ENCODE data around the gene VPS35L.

DNA sequence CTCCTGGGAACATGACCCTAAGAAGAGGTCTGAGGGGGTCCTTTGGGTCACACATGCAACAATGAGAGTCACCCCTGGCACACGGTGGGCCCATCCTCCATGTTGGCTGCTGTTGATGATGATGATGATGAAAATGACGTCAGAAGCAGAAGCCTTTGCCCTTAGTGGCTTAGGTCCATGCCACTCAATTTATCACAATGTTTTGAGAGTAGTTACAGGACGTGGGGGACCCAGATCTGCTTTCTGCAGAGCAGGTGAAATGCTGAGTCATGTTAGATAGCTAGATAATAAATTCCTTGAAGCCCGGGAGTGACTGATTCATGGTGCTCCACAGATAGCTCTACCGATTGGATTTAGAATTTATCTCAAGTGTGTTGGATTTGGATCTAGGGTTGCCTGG, 53.9 kb downstream of the VPS35L start:
- TF ChIP-seq, protein P1, sequence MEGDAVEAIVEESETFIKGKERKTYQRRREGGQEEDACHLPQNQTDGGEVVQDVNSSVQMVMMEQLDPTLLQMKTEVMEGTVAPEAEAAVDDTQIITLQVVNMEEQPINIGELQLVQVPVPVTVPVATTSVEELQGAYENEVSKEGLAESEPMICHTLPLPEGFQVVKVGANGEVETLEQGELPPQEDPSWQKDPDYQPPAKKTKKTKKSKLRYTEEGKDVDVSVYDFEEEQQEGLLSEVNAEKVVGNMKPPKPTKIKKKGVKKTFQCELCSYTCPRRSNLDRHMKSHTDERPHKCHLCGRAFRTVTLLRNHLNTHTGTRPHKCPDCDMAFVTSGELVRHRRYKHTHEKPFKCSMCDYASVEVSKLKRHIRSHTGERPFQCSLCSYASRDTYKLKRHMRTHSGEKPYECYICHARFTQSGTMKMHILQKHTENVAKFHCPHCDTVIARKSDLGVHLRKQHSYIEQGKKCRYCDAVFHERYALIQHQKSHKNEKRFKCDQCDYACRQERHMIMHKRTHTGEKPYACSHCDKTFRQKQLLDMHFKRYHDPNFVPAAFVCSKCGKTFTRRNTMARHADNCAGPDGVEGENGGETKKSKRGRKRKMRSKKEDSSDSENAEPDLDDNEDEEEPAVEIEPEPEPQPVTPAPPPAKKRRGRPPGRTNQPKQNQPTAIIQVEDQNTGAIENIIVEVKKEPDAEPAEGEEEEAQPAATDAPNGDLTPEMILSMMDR (IDR thresholded peaks at IDR 0.05; ENCODE audit: insufficient read depth, low read depth, low read length): no peak
- TF ChIP-seq EZH2 (IDR thresholded peaks at IDR 0.05; ENCODE audit: insufficient read depth, low read length): no peak

Measured in astrocyte (in vitro differentiated cells and primary cell).